OCI-LY7 (cell line): ENCODE measurements around the gene SCAND1. TPM values are rescaled to one million over a fixed set of nuclear protein-coding genes. Genes with fewer than 3 reads are reported as not detected.

Experiments
- BruUV-seq: library from RNA; stranded (reverse); fragments of 400-500 nt; replicated peaks from 2 replicates; lab custom pipeline; 2021; lab: Mats Ljungman, UMichigan
- CTCF ChIA-PET: fragments of 300-600 bp; sonication (Branson Sonifier 250); formaldehyde crosslinking; loops from one replicate; lab custom pipeline; 2022; ENCODE audit warnings: antibody characterized with exemption; ENCODE audit not compliant: unreplicated experiment; lab: Charles Lee
- POLR2A ChIA-PET: fragments of 300-600 bp; sonication (Branson Sonifier 250); formaldehyde crosslinking; loops from one replicate; lab custom pipeline; 2022; ENCODE audit warnings: antibody characterized with exemption; lab: Charles Lee
- DNase-seq: peaks from one replicate; pipeline ENCODE4 v3.0.0-alpha.2; 2015; ENCODE audit warnings: low spot score
- H2AFZ ChIP-seq: fragments of 200-600 bp; sonication (generic), shearing (Covaris generic); 2 replicates; pipeline ENCODE4 v1.6.1; 2014; ENCODE audit warnings: mild to moderate bottlenecking, antibody characterized with exemption, low read length, moderate library complexity
- H3K27ac ChIP-seq: fragments of 200-600 bp; sonication (generic); 2 replicates; pipeline ENCODE4 v1.5.1; 2014; ENCODE audit warnings: mixed run types, low read depth, mild to moderate bottlenecking, moderate library complexity, low read length, inconsistent platforms; ENCODE audit not compliant: poor library complexity, severe bottlenecking
- H3K36me3 ChIP-seq: fragments of 200-600 bp; sonication (generic); 2 replicates; pipeline ENCODE4 v1.6.1; 2014; ENCODE audit warnings: mild to moderate bottlenecking, antibody characterized with exemption, low read length, moderate library complexity, mixed read lengths; ENCODE audit not compliant: insufficient read depth
- H3K4me1 ChIP-seq: fragments of 200-600 bp; sonication (generic); 2 replicates; pipeline ENCODE4 v1.5.1; 2014; ENCODE audit warnings: mild to moderate bottlenecking, low read length; ENCODE audit not compliant: insufficient read depth, poor library complexity, severe bottlenecking
- H3K4me2 ChIP-seq: fragments of 200-600 bp; sonication (generic); 2 replicates; pipeline ENCODE4 v1.6.1; 2014; ENCODE audit warnings: mild to moderate bottlenecking, low read length
- H3K4me3 ChIP-seq: fragments of 200-600 bp; sonication (generic); 2 replicates; pipeline ENCODE4 v1.5.1; 2014; ENCODE audit warnings: mild to moderate bottlenecking, low read depth, low read length; ENCODE audit not compliant: poor library complexity, severe bottlenecking
- H3K79me2 ChIP-seq: fragments of 200-600 bp; sonication (generic); 2 replicates; pipeline ENCODE4 v1.6.1; 2016; ENCODE audit warnings: low read depth, mild to moderate bottlenecking, low read length, moderate library complexity, mixed read lengths; ENCODE audit not compliant: insufficient read depth
- H3K9me2 ChIP-seq: fragments of 200-600 bp; sonication (generic); 2 replicates; pipeline ENCODE4 v1.6.1; 2016; ENCODE audit warnings: mild to moderate bottlenecking, low read length, mixed read lengths; ENCODE audit not compliant: insufficient read depth
- H3K9me3 ChIP-seq: fragments of 200-600 bp; sonication (generic); 2 replicates; pipeline ENCODE4 v1.6.1; 2014; ENCODE audit warnings: mild to moderate bottlenecking, mixed run types, low read length, mixed read lengths
- H4K20me1 ChIP-seq: fragments of 200-600 bp; sonication (generic); 2 replicates; pipeline ENCODE4 v1.6.1; 2014; ENCODE audit warnings: mild to moderate bottlenecking, antibody characterized with exemption, low read length, moderate library complexity, mixed read lengths; ENCODE audit not compliant: insufficient read depth
- CTCF ChIP-seq: fragments of 200-600 bp; sonication (generic); conservative IDR thresholded peaks from 2 replicates; pipeline ENCODE4 v1.5.1; 2014; ENCODE audit warnings: mild to moderate bottlenecking, antibody characterized with exemption, low read length, moderate library complexity, mixed read lengths
- EZH2phosphoT487 ChIP-seq: fragments of 200-600 bp; sonication (generic); IDR thresholded peaks from 2 replicates; pipeline ENCODE4 v1.6.1; 2018; ENCODE audit warnings: low read depth, borderline replicate concordance, mild to moderate bottlenecking, mixed run types, antibody characterized with exemption, low read length, moderate library complexity, mixed read lengths
- intact Hi-C: fragments of 100-400 bp; cut with micrococcal nuclease; formaldehyde crosslinking; loops from one replicate; pipeline ENCODE4 v1.10.0; 2022; ENCODE audit not compliant: unreplicated experiment
- small RNA-seq: library from RNA; depleted of rRNA; stranded (forward); fragments of <200 nt; gene quantifications from one replicate; pipeline ENCODE3, GENCODE V24; 2014
- total RNA-seq, 2 experiments: library from RNA; depleted of rRNA in 1 of 2; stranded (reverse); fragments of >200 nt in 1 of 2; shearing (Covaris generic) in 1 of 2; gene quantifications; 2 replicates each; pipeline ENCODE4 v1.2.3, GENCODE V29; 2014 to 2022

SCAND1 gene
- total RNA-seq, 2 experiments from 2014 or later = 75.6 to 97.6 TPM

- Histone ChIP-seq H3K27ac (no peak overlapping the region), H4K20me1 (no peaks in the 10 kb centered on the region), H3K9me3 (no peaks in the 10 kb centered on the region), H3K36me3 (peaks cover 15% of the 10 kb centered on the region; the same call in 1 of the 2 replicates), H3K4me2 (no peak overlapping the region), H3K79me2 (no peaks in the 10 kb centered on the region), H3K4me1 (no peaks in the 10 kb centered on the region), H2AFZ (no peak overlapping the region), H3K4me3 (no peak overlapping the region), H3K9me2 (no peaks in the 10 kb centered on the region)
- CTCF ChIA-PET = interaction anchor here (0.6 kb wide), 1 partner anchor 185 kb away, joined by 3 read pairs; no protein-coding TSS in a partner anchor
- intact Hi-C loops = no loop called here
- POLR2A ChIA-PET = interaction anchor here (0.6 to 0.9 kb wide), 3 partner anchors 22 to 162 kb away, joined by 3 to 4 read pairs (median 3); no protein-coding TSS in a partner anchor
- no peak for DNase-seq
- no TSS peak for BruUV-seq
- TF ChIP-seq CTCF = no peak
Observed at GRCh38 chr20:35904982-35905663, 49.2 kb downstream of the SCAND1 start.

DNA sequence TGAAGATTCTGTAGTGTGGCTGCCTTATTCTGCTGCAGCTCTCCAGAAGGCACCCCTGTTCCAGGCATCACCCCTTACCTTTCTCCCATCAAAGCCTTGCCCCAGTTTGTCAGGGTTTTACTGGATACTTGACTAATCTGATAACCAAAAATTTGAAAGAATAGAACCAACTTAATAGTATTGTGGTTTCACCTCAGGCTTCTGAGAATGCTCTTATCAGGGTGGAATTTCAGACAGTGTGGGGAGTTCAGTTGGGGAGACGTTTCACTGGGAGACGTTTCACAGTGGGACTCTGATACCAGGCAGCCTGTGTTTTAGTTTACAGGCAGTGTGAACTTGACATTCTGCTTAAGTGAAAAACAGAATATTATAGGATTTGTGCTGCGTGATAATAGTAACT is 50.5 kb downstream of the SCAND1 start:
- no peak overlapping the region for H3K4me3 ChIP-seq
- no peaks in the 10 kb centered on the region for H3K79me2 ChIP-seq
- intact Hi-C loops = no loop called here
- H3K9me2 ChIP-seq = no peaks in the 10 kb centered on the region
- H3K27ac ChIP-seq = no peak overlapping the region
- H3K4me1 ChIP-seq = no peaks in the 10 kb centered on the region
- H4K20me1 ChIP-seq = no peaks in the 10 kb centered on the region
- BruUV-seq = no TSS peak
- DNase-seq = no peak
- ChIA-PET CTCF (no interaction called here), POLR2A (no interaction called here)
- no peak overlapping the region for H2AFZ ChIP-seq
- peaks cover 23% of the 10 kb centered on the region; the same call in 1 of the 2 replicates for H3K36me3 ChIP-seq
- TF ChIP-seq EZH2phosphoT487 = no peak
- no peak for TF ChIP-seq CTCF
- no peaks in the 10 kb centered on the region for H3K9me3 ChIP-seq
- H3K4me2 ChIP-seq = no peak overlapping the region

Small RNAs within 50 kb of the gene (small RNA-seq; reads per million reads assigned to genes)
- gene RNU6-937P = not detected

Other genes starting within 250 kb of the SCAND1 start
- gene RBM39, start 212.2 kb downstream of the SCAND1 start, total RNA-seq (2014; rRNA removed; shearing (Covaris generic)) = 346 and 448 TPM in 2 replicates
- gene RBM39, start 212.2 kb downstream of the SCAND1 start, total RNA-seq (2022) = 429 and 431 TPM in 2 replicates
- gene PHF20, start 182.5 kb downstream of the SCAND1 start, total RNA-seq (2014; rRNA removed; shearing (Covaris generic)) = 37.9 and 43.6 TPM in 2 replicates
- 47.8 and 51.4 TPM in 2 replicates for gene PHF20, start 182.5 kb downstream of the SCAND1 start, total RNA-seq (2022)
- gene CNBD2, start 14.1 kb upstream of the SCAND1 start, total RNA-seq (2014; rRNA removed; shearing (Covaris generic)) = 10.4 and 14.9 TPM in 2 replicates
- 10.2 and 10.5 TPM in 2 replicates for gene CNBD2, start 14.1 kb upstream of the SCAND1 start, total RNA-seq (2022)
- 0.26 and 0.54 TPM in 2 replicates for gene EPB41L1, start 200.2 kb upstream of the SCAND1 start, total RNA-seq (2014; rRNA removed; shearing (Covaris generic))
- 1.4 and 1.6 TPM in 2 replicates for gene EPB41L1, start 200.2 kb upstream of the SCAND1 start, total RNA-seq (2022)